Thoracic aorta (tissue), 2 donors: Measurements from ENCODE around the gene RSPO3. TPM values are rescaled to one million over a fixed set of nuclear protein-coding genes. Genes with fewer than 3 reads are reported as not detected.
"Not testable (repeated sequence)": the region's sequence is repeated elsewhere in the genome, so short reads cannot be mapped to it uniquely, and the experiment has no call there.

Experiments used
- ATAC-seq: fragments of 150-250 bp; one replicate; pipeline ENCODE4 v1.8.0; 2017; ENCODE audit warnings: low read depth; ENCODE audit not compliant: insufficient number of reproducible peaks, low FRiP score
- DNase-seq: peaks from one replicate; pipeline ENCODE4 v3.0.0-alpha.2; 2020; ENCODE audit warnings: low spot score
- H3K27ac ChIP-seq, 2 donors: fragments of 200-600 bp; sonication (generic); 1 replicate in 1 of 2; 2 replicates in 1 of 2; pipeline ENCODE4 v1.5.1; 2016; ENCODE audit warnings: mild to moderate bottlenecking in 2 of 2, moderate library complexity in 2 of 2
- H3K27me3 ChIP-seq: fragments of 200-600 bp; sonication (generic); replicated peaks from 2 replicates; pipeline ENCODE4 v1.6.0; 2016; ENCODE audit warnings: mild to moderate bottlenecking; ENCODE audit not compliant: insufficient read depth
- H3K36me3 ChIP-seq: fragments of 200-600 bp; sonication (generic); one replicate; pipeline ENCODE4 v1.5.1; 2016
- H3K4me1 ChIP-seq, 2 donors: fragments of 200-600 bp; sonication (generic); 1 replicate in 1 of 2; 2 replicates in 1 of 2; pipeline versions ENCODE4 v1.5.1 to v1.6.0; 2016; ENCODE audit warnings: low read depth in 2 of 2, mild to moderate bottlenecking in 1 of 2; ENCODE audit not compliant: control insufficient read depth in 1 of 2
- H3K4me3 ChIP-seq: fragments of 200-600 bp; sonication (generic); 2 replicates; pipeline ENCODE4 v1.5.1; 2016; ENCODE audit warnings: mild to moderate bottlenecking
- H3K9me3 ChIP-seq: fragments of 200-600 bp; sonication (generic); 2 replicates; pipeline ENCODE4 v1.5.1; 2016
- CTCF ChIP-seq: fragments of 200-600 bp; sonication (generic); IDR thresholded peaks from one replicate; pipeline ENCODE4 v1.5.1; 2019; ENCODE audit warnings: antibody characterized with exemption
- total RNA-seq, 2 donors: library from RNA; depleted of rRNA; stranded (reverse); fragments of >200 nt; gene quantifications; one replicate each; pipeline versions ENCODE4 v1.1.0 to v1.2.3, GENCODE V29; 2016

Gene RSPO3
- total RNA-seq, 2 donors from 2014 or later, result 1.1 to 2.3 TPM

DNA sequence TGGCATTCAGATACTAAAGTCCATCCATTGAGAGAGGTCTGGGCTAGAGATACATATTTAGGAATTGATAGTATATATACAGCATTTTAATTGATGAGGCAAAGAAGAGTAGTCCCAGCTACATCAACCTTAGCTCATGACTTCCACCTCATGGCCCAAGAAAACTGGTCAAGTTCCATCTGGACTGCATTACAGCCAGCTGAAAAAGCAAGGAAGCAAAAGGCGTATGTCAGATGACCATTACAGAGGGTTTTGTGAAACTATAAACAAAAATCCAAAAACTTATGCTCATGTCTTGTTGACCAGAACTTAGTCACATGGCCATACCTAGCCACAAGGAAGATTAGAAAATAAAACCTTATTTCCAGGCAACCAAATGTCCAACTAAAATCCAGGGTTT, 101.4 kb downstream of the RSPO3 start:
- ATAC-seq (no peak), DNase-seq (no peak)
- TF ChIP-seq CTCF, result no peak

GRCh38 chr6:127221201-127221600, 102.7 kb downstream of the RSPO3 start:
- Histone ChIP-seq H3K4me3 (no peak overlapping the region), H3K27ac (no peak overlapping the region), H3K27me3 (no peaks in the 10 kb centered on the region), H3K4me1 (no peaks in the 10 kb centered on the region), H3K9me3 (no peaks in the 10 kb centered on the region), H3K36me3 (no peaks in the 10 kb centered on the region)
- no peak for DNase-seq
- no peak for TF ChIP-seq CTCF
- ATAC-seq, result no peak

More for the DNA sequence above, 101.4 kb downstream of the RSPO3 start:
- Histone ChIP-seq H3K27me3 (no peaks in the 10 kb centered on the region), H3K9me3 (no peaks in the 10 kb centered on the region), H3K27ac (no peak overlapping the region), H3K4me3 (no peak overlapping the region), H3K4me1 (no peaks in the 10 kb centered on the region), H3K36me3 (no peaks in the 10 kb centered on the region)

DNA sequence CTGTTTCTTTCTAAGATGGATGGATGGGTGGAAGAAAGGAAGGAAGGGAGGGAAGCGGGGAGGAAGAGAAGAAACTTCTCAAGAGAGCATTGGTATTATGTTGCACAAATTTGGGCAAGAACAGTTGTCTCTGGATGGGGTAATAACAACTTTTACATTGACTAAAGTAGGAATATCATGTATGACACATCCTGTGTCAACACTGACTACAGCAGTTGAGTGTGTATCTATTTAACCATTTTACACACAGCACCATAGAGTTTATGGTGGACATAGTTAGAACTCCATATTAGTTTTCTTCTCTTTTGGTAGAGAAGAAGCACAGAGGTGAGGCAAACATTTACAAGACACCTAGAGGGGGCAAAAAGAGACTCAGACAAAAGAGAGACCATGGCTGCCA, 103.9 kb downstream of the RSPO3 start:
- no peaks in the 10 kb centered on the region for H3K27me3 ChIP-seq
- H3K9me3 ChIP-seq, result no peaks in the 10 kb centered on the region
- TF ChIP-seq CTCF, result no peak
- H3K36me3 ChIP-seq, result no peaks in the 10 kb centered on the region
- no peak for ATAC-seq
- H3K4me3 ChIP-seq, result no peak overlapping the region
- no peaks in the 10 kb centered on the region for H3K4me1 ChIP-seq
- H3K27ac ChIP-seq, result no peak overlapping the region
- no peak for DNase-seq

- Histone ChIP-seq H3K4me1 (no peaks in the 10 kb centered on the region), H3K4me3 (no peak overlapping the region), H3K27ac (no peak overlapping the region), H3K9me3 (no peaks in the 10 kb centered on the region), H3K27me3 (no peaks in the 10 kb centered on the region), H3K36me3 (no peaks in the 10 kb centered on the region)
- DNase-seq, result no peak
- TF ChIP-seq CTCF, result no peak
- no peak for ATAC-seq
These were observed 107.0 kb downstream of the RSPO3 start for GRCh38 chr6:127225497-127225896.

- ATAC-seq, H3K9me3 ChIP-seq, DNase-seq, H3K4me1 ChIP-seq, H3K27ac ChIP-seq, H3K27me3 ChIP-seq, H3K4me3 ChIP-seq, H3K36me3 ChIP-seq: not testable (repeated sequence)
These were observed 115.3 kb downstream of the RSPO3 start for GRCh38 chr6:127233819-127234218.

DNA sequence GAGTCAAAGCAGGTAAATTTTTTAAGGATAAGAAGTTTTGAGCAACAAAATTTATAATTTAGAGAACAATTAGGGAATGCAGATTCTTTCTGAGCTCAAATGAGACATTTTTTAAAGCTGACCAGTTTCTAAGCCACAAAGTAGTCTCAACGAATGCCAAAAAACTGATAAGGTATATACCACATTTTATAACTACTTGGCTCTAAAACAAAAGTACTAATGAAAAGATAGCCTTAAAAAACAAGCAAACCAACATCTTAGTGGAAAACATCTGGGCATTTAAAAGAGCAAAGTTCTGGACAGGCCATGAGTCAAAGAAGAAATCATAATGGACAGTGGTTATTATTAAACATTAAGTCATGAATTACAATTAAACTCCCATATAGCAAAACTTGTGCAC, 125.0 kb downstream of the RSPO3 start:
- Histone ChIP-seq H3K9me3 (no peaks in the 10 kb centered on the region), H3K27me3 (no peaks in the 10 kb centered on the region), H3K4me3 (no peak overlapping the region), H3K36me3 (no peaks in the 10 kb centered on the region), H3K27ac (no peak overlapping the region), H3K4me1 (no peaks in the 10 kb centered on the region)
- no peak for DNase-seq
- no peak for ATAC-seq
- no peak for TF ChIP-seq CTCF
